HepG2 (cell line): ENCODE results near the gene RAB3A. TPM values are rescaled to one million over a fixed set of nuclear protein-coding genes. Genes with fewer than 3 reads are reported as not detected.
A peak's percentile ranks its signal among the peaks of the same experiment; 100 is the strongest.

Experiments used
- ATAC-seq: fragments of 200-7000 bp; cut with Tn5 transposase; 3 replicates; pipeline ENCODE4 v1.9.1; 2020; ENCODE audit warnings: mild to moderate bottlenecking, moderate library complexity
- BruUV-seq: library from RNA; stranded (reverse); fragments of 400-500 nt; replicated peaks from 2 replicates; lab custom pipeline; 2021; lab: Mats Ljungman, UMichigan
- CTCF ChIA-PET: fragments of 300-600 bp; formaldehyde crosslinking; extraction: SDS; loops from one replicate; lab custom pipeline; 2021; ENCODE audit warnings: low total read pairs, inconsistent platforms, low intra/inter-chr PET ratio; lab: Yijun Ruan, JAX
- POLR2A ChIA-PET: fragments of 350-600 bp; sonication (Branson Sonifier 250); formaldehyde crosslinking; loops from one replicate; lab custom pipeline; 2020; ENCODE audit warnings: antibody characterized with exemption, inconsistent platforms; lab: Yijun Ruan, JAX
- DNase-seq: peaks from one replicate; pipeline ENCODE4 v3.0.0-alpha.2; 2015; ENCODE audit warnings: low spot score
- FAIRE-seq: peaks from 3 replicates; lab custom pipeline; 2011; peaks lifted over from hg19 to GRCh38; lab: Jason Lieb, UNC
- H2AFZ ChIP-seq: one replicate; pipeline ENCODE4 v1.6.1; 2011; ENCODE audit warnings: low read length, inconsistent platforms
- H3K27ac ChIP-seq: fragments of 300-600 bp; 3 replicates; pipeline ENCODE4 v1.8.0; 2011; ENCODE audit warnings: mixed run types, mild to moderate bottlenecking, mixed read lengths, low read length, inconsistent platforms; ENCODE audit not compliant: insufficient read depth; ENCODE audit errors: extremely low read length
- H3K27me3 ChIP-seq, 2 experiments: fragments of 200-600 bp in 1 of 2; 2 replicates in 1 of 2; 3 replicates in 1 of 2; pipeline versions ENCODE4 v1.6.0 to v1.8.0; 2011; ENCODE audit warnings: low read length in 2 of 2, mild to moderate bottlenecking in 2 of 2, moderate library complexity in 2 of 2, inconsistent platforms in 1 of 2; ENCODE audit not compliant: insufficient read depth in 2 of 2, control insufficient read depth in 1 of 2
- H3K36me3 ChIP-seq, 2 experiments: fragments of 200-600 bp in 1 of 2; replicated peaks in 1 of 2; 2 replicates in 1 of 2; 3 replicates in 1 of 2; pipeline versions ENCODE4 v1.5.1 to v1.8.0; 2011; ENCODE audit warnings: low read length in 2 of 2, inconsistent platforms in 1 of 2; ENCODE audit not compliant: insufficient read depth in 2 of 2, control insufficient read depth in 1 of 2
- H3K4me1 ChIP-seq: 2 replicates; pipeline ENCODE4 v1.5.1; 2012; ENCODE audit warnings: low read length, inconsistent platforms; ENCODE audit not compliant: insufficient read depth
- H3K4me2 ChIP-seq: 2 replicates; pipeline ENCODE4 v1.6.0; 2011; ENCODE audit warnings: low read depth, low read length, inconsistent platforms
- H3K4me3 ChIP-seq, 3 experiments: fragments of 200-600 bp in 1 of 3; sonication (generic), shearing (Covaris generic) in 1 of 3; replicated peaks in 1 of 3; 2 replicates each; pipeline ENCODE4 v1.5.1; 2011 to 2016; ENCODE audit warnings: low read length in 3 of 3, inconsistent platforms in 2 of 3, low read depth in 2 of 3, mild to moderate bottlenecking in 2 of 3, control low read depth in 1 of 3, mixed read lengths in 1 of 3; ENCODE audit not compliant: insufficient read depth in 1 of 3
- H3K79me2 ChIP-seq: one replicate; pipeline ENCODE4 v1.6.1; 2011; ENCODE audit warnings: low read length, inconsistent platforms; ENCODE audit not compliant: insufficient read depth
- H3K9ac ChIP-seq: 2 replicates; pipeline ENCODE4 v1.6.0; 2011; ENCODE audit warnings: mild to moderate bottlenecking, low read depth, low read length, inconsistent platforms; ENCODE audit not compliant: insufficient read depth
- H3K9me3 ChIP-seq: 2 replicates; pipeline ENCODE4 v1.5.1; 2012; ENCODE audit warnings: mild to moderate bottlenecking, low read length
- H4K20me1 ChIP-seq: 2 replicates; pipeline ENCODE4 v1.6.0; 2011; ENCODE audit warnings: inconsistent platforms, mild to moderate bottlenecking, low read length, moderate library complexity; ENCODE audit not compliant: insufficient read depth
- ARNTL ChIP-seq: sonication (generic); formaldehyde crosslinking; IDR thresholded peaks from 2 replicates; pipeline ENCODE4 v1.4.0; 2020; ENCODE audit warnings: mild to moderate bottlenecking, missing genetic modification reagents
- E2F1 ChIP-seq: sonication (generic); formaldehyde crosslinking; IDR thresholded peaks from 2 replicates; pipeline ENCODE4 v1.5.0; 2020; ENCODE audit warnings: missing genetic modification reagents
- FIP1L1 ChIP-seq: fragments of 200-400 bp; formaldehyde crosslinking; IDR thresholded peaks from 2 replicates; pipeline ENCODE4 v1.6.1; 2018; ENCODE audit warnings: low read depth, mild to moderate bottlenecking, low read length, moderate library complexity, borderline replicate concordance; ENCODE audit not compliant: insufficient read depth
- GRHL1 ChIP-seq: sonication (generic); formaldehyde crosslinking; conservative IDR thresholded peaks from 2 replicates; pipeline ENCODE4 v1.8.0; 2022; ENCODE audit warnings: missing genetic modification reagents
- IRF2 ChIP-seq: IDR thresholded peaks from 2 replicates; pipeline ENCODE4 v1.6.1; 2018; ENCODE audit warnings: missing genetic modification reagents, missing compliant biosample characterization
- RFX5 ChIP-seq: IDR thresholded peaks from 2 replicates; pipeline ENCODE4 v1.6.1; 2011; ENCODE audit warnings: low read depth, low read length, improper control_type of control experiment
- SMAD3 ChIP-seq: sonication (generic); formaldehyde crosslinking; IDR thresholded peaks from 2 replicates; pipeline ENCODE4 v1.4.0; 2020; ENCODE audit warnings: missing genetic modification reagents
- STAG1 ChIP-seq: sonication (generic); formaldehyde crosslinking; IDR thresholded peaks from 2 replicates; pipeline ENCODE4 v1.4.0; 2020; ENCODE audit warnings: missing genetic modification reagents
- ZBTB1 ChIP-seq: sonication (generic); formaldehyde crosslinking; IDR thresholded peaks from 2 replicates; pipeline ENCODE4 v1.4.0; 2020; ENCODE audit warnings: missing genetic modification reagents, borderline replicate concordance
- ZEB1 ChIP-seq: IDR thresholded peaks from 2 replicates; pipeline ENCODE4 v1.6.1; 2012; ENCODE audit warnings: mild to moderate bottlenecking, low read depth, inconsistent platforms; ENCODE audit not compliant: insufficient replicate concordance
- ZNF235 ChIP-seq: sonication (generic); formaldehyde crosslinking; IDR thresholded peaks from 2 replicates; pipeline ENCODE4 v1.8.1; 2023; ENCODE audit warnings: mild to moderate bottlenecking, missing genetic modification reagents, borderline replicate concordance
- ZNF317 ChIP-seq: sonication (generic); formaldehyde crosslinking; IDR thresholded peaks from 2 replicates; pipeline ENCODE4 v1.5.0; 2020; ENCODE audit warnings: mild to moderate bottlenecking, missing genetic modification reagents
- ZNF580 ChIP-seq: IDR thresholded peaks from 2 replicates; pipeline ENCODE4 v1.6.1; 2016; ENCODE audit warnings: low read depth, borderline replicate concordance
- ZNF614 ChIP-seq: IDR thresholded peaks from 2 replicates; pipeline ENCODE4 v1.6.1; 2018; ENCODE audit warnings: missing biosample characterization, missing genetic modification reagents, inconsistent platforms, borderline replicate concordance
- ZNF713 ChIP-seq: sonication (generic); formaldehyde crosslinking; IDR thresholded peaks from 2 replicates; pipeline ENCODE4 v1.4.0; 2020; ENCODE audit warnings: mild to moderate bottlenecking, missing genetic modification reagents
- ZNF724P ChIP-seq: sonication (generic); formaldehyde crosslinking; IDR thresholded peaks from 2 replicates; pipeline ENCODE4 v1.8.0; 2022; ENCODE audit warnings: missing genetic modification reagents, borderline replicate concordance
- ZNF883 ChIP-seq: sonication (generic); formaldehyde crosslinking; IDR thresholded peaks from 2 replicates; pipeline ENCODE4 v1.5.1; 2020; ENCODE audit warnings: mild to moderate bottlenecking, missing genetic modification reagents; ENCODE audit errors: not compliant biosample characterization
- ZNF891 ChIP-seq: sonication (generic); formaldehyde crosslinking; IDR thresholded peaks from 2 replicates; pipeline ENCODE4 v1.5.0; 2020; ENCODE audit warnings: mild to moderate bottlenecking, missing genetic modification reagents
- WGBS: methylation state at CpG from one replicate; pipeline ENCODE4 v1.1.6; 2017; ENCODE audit warnings: low lambda C conversion rate; 5-methylcytosine and 5-hydroxymethylcytosine counted together
- in situ Hi-C: cut with HindIII; loops from 2 replicates; pipeline ENCODE4 v1.10.0; 2017; ENCODE audit warnings: low pct_unique_long_range_greater_than_20kb; ENCODE audit not compliant: extremely low pct_ligation_motif_present
- intact Hi-C: fragments of 100-400 bp; cut with micrococcal nuclease; formaldehyde crosslinking; loops from one replicate; pipeline ENCODE4 v1.10.0; 2022; ENCODE audit not compliant: unreplicated experiment
- polyA plus RNA-seq, 8 experiments: library from polyadenylated mRNA; depleted of rRNA in 3 of 8; stranded (reverse) in 7 of 8; unstranded in 1 of 8; fragments of >200 nt; fragmentation: Illumina TruSeq in 4 of 8; extraction: Trizol in 4 of 8; gene quantifications; 2 replicates each; pipeline versions ENCODE4 v1.2.1 to v1.2.3, GENCODE V29; 2011 to 2016; ENCODE audit warnings: low read depth in 4 of 8, missing spikeins in 1 of 8, mixed read lengths in 1 of 8; ENCODE audit not compliant: insufficient read depth in 1 of 8
- total RNA-seq, 5 experiments: library from RNA; depleted of rRNA; stranded (reverse); fragments of >200 nt; fragmentation: Illumina TruSeq; extraction: Trizol; gene quantifications; 2 replicates each; pipeline ENCODE4 v1.2.3, GENCODE V29; 2016; ENCODE audit warnings: low read depth in 1 of 5

The RAB3A gene
- total and polyA plus RNA-seq, 2 of the 13 experiments (the other 11 are each of a cell fraction or from before 2014, with no cell fraction given), result 0.58 to 0.98 TPM

- TF ChIP-seq GRHL1 (no peak), ZNF235 (CRISPR knock-in tag) (peak; percentile 57; the same call in 1 of the 2 replicates), ZEB1 (no peak)
Measured at GRCh38 chr19:18152817-18153555, 50.9 kb downstream of the RAB3A start, which contains the start of gene PIK3R2 (continued).

- ATAC-seq (peak; percentile 75), FAIRE-seq (peak; percentile 96), DNase-seq (peak; percentile 98)
- H4K20me1 ChIP-seq, result 0 out of 2 replicates have a peak, but pooled peaks cover 11% of the 10 kb centered on the region
- WGBS, result 0% methylated on average over 22 of the region's 22 CpGs
- peak overlapping the region; percentile 94 for H3K27ac ChIP-seq
- no peaks in the 10 kb centered on the region; a peak in 1 of 5 replicates for H3K27me3 ChIP-seq
- TSS peak; percentile 88 for BruUV-seq
- peaks cover 8 to 18% of the 10 kb centered on the region in 2 experiments; a peak in 4 of 5 replicates for H3K36me3 ChIP-seq
- ChIA-PET POLR2A (interaction anchor here (0.8 to 3.1 kb wide), 13 partner anchors 9 to 127 kb away, joined by 3 to 18 read pairs (median 6); no protein-coding TSS in a partner anchor), CTCF (interaction anchor here (0.9 to 1.2 kb wide), 2 partner anchors 9 to 39 kb away, joined by 3 read pairs; no protein-coding TSS in a partner anchor)
- no peak overlapping the region for H2AFZ ChIP-seq
- peaks cover 18% of the 10 kb centered on the region for H3K79me2 ChIP-seq
- H3K9me3 ChIP-seq, result no peaks in the 10 kb centered on the region
- in situ Hi-C loops (loop anchor here (5.0 kb wide), 1 partner anchor 40 kb away; no protein-coding TSS in a partner anchor), intact Hi-C loops (no loop called here)
- H3K4me2 ChIP-seq, result peak overlapping the region; percentile 91
- peak overlapping the region; percentile 47 to 98 (median 66); a peak in 5 of 6 replicates for H3K4me3 ChIP-seq
- peaks cover 53% of the 10 kb centered on the region for H3K4me1 ChIP-seq
- peak overlapping the region; percentile 87 for H3K9ac ChIP-seq
- 0 out of 2 replicates have a peak, but pooled peaks have one; percentile 41 for TF ChIP-seq RFX5
- no peak for TF ChIP-seq ZNF724P (CRISPR knock-in tag)
- no peak for TF ChIP-seq ZNF713 (CRISPR knock-in tag)
- no peak for TF ChIP-seq ZBTB1 (CRISPR knock-in tag)
- peak; percentile 52 for TF ChIP-seq ZNF580 (CRISPR knock-in tag)
- peak; percentile 25; the same call in 1 of the 2 replicates for TF ChIP-seq ARNTL (CRISPR knock-in tag)
- 0 out of 2 replicates have a peak, but pooled peaks have one; percentile 63 for TF ChIP-seq FIP1L1
- no peak for TF ChIP-seq ZNF883
- TF ChIP-seq E2F1, result no peak
- peak; percentile 25; the same call in 1 of the 2 replicates for TF ChIP-seq IRF2 (CRISPR knock-in tag)
- TF ChIP-seq ZNF614 (CRISPR knock-in tag), result 0 out of 2 replicates have a peak, but pooled peaks have one; percentile 30
- peak; percentile 31; the same call in 1 of the 2 replicates for TF ChIP-seq STAG1 (CRISPR knock-in tag)
- peak; percentile 50; the same call in 1 of the 2 replicates for TF ChIP-seq SMAD3 (CRISPR knock-in tag)
- TF ChIP-seq ZNF891, result 0 out of 2 replicates have a peak, but pooled peaks have one; percentile 34
- peak; percentile 29; the same call in 1 of the 2 replicates for TF ChIP-seq ZNF317 (CRISPR knock-in tag)
Measured at GRCh38 chr19:18152442-18152816, 51.4 kb downstream of the RAB3A start.
